HEK293 (cell line): ENCODE data around the gene LPIN3.
A peak's percentile ranks its signal among the peaks of the same experiment; 100 is the strongest.

Source experiments
- CTCF ChIA-PET: fragments of 350-600 bp; formaldehyde crosslinking; extraction: SDS; loops from one replicate; lab custom pipeline; 2021; ENCODE audit warnings: antibody characterized with exemption; lab: Yijun Ruan, JAX
- POLR2A ChIA-PET: fragments of 300-600 bp; formaldehyde crosslinking; extraction: SDS; loops from one replicate; lab custom pipeline; 2020; ENCODE audit warnings: antibody characterized with exemption, inconsistent platforms; lab: Yijun Ruan, JAX
- H3K27ac ChIP-seq: fragments of 200-500 bp; sonication (Bioruptor generic); 2 replicates; pipeline ENCODE4 v1.5.1; 2014; ENCODE audit warnings: low read depth, low read length, control low read depth, inconsistent platforms; ENCODE audit errors: extremely low read depth
- H3K36me3 ChIP-seq, 2 experiments: fragments of 200-500 bp in 1 of 2; sonication (Bioruptor generic) in 1 of 2; 1 replicate in 1 of 2; 2 replicates in 1 of 2; pipeline ENCODE4 v1.5.1; 2014 to 2017; ENCODE audit warnings: inconsistent platforms in 2 of 2, low read length in 2 of 2; ENCODE audit not compliant: control insufficient read depth in 2 of 2, insufficient read depth in 1 of 2
- H3K4me1 ChIP-seq: fragments of 200-500 bp; sonication (Bioruptor generic); 2 replicates; pipeline ENCODE4 v1.5.1; 2014; ENCODE audit warnings: mild to moderate bottlenecking, low read length, inconsistent platforms; ENCODE audit not compliant: control insufficient read depth, insufficient read depth
- H3K4me3 ChIP-seq: 2 replicates; pipeline ENCODE4 v1.5.1; 2011; ENCODE audit warnings: low read depth, mild to moderate bottlenecking, control low read depth, low read length, moderate library complexity
- H3K9me3 ChIP-seq: fragments of 200-500 bp; sonication (Bioruptor generic); 2 replicates; pipeline ENCODE4 v1.5.1; 2014; ENCODE audit warnings: low read depth, low read length, inconsistent platforms; ENCODE audit not compliant: control insufficient read depth, insufficient read depth
- GLI2 ChIP-seq: fragments of 450-650 bp; formaldehyde crosslinking; IDR thresholded peaks from 2 replicates; pipeline ENCODE4; 2017; ENCODE audit warnings: missing biosample characterization, missing genetic modification characterization, low read depth, borderline replicate concordance
- GLI4 ChIP-seq: fragments of 450-650 bp; formaldehyde crosslinking; IDR thresholded peaks from 2 replicates; pipeline ENCODE4 v1.5.1; 2016; ENCODE audit warnings: missing biosample characterization, missing genetic modification characterization
- GLIS1 ChIP-seq: fragments of 450-650 bp; formaldehyde crosslinking; IDR thresholded peaks from 2 replicates; pipeline ENCODE4 v1.5.1; 2016; ENCODE audit warnings: missing biosample characterization, missing genetic modification characterization
- HOXD13 ChIP-seq: sonication (generic); formaldehyde crosslinking; IDR thresholded peaks from 2 replicates; pipeline ENCODE4 v1.8.0; 2022; ENCODE audit warnings: missing genetic modification reagents, borderline replicate concordance
- SALL2 ChIP-seq: fragments of 450-650 bp; formaldehyde crosslinking; IDR thresholded peaks from 2 replicates; pipeline ENCODE4 v1.5.0; 2017; ENCODE audit warnings: missing biosample characterization, mild to moderate bottlenecking, missing genetic modification characterization, borderline replicate concordance
- ZBTB48 ChIP-seq: fragments of 450-650 bp; formaldehyde crosslinking; IDR thresholded peaks from 2 replicates; pipeline ENCODE4 v1.5.1; 2016; ENCODE audit warnings: missing biosample characterization, missing genetic modification characterization
- ZBTB7A ChIP-seq: fragments of 450-650 bp; formaldehyde crosslinking; IDR thresholded peaks from 2 replicates; pipeline ENCODE4 v1.5.1; 2016; ENCODE audit warnings: low read depth, missing biosample characterization, missing genetic modification characterization
- ZNF10 ChIP-seq: fragments of 450-650 bp; formaldehyde crosslinking; IDR thresholded peaks from 2 replicates; pipeline ENCODE4 v1.5.1; 2017; ENCODE audit warnings: missing biosample characterization, missing genetic modification characterization
- ZNF174 ChIP-seq: fragments of 450-650 bp; formaldehyde crosslinking; IDR thresholded peaks from 2 replicates; pipeline ENCODE4 v1.5.0; 2017; ENCODE audit warnings: missing biosample characterization, mild to moderate bottlenecking, missing genetic modification characterization
- ZNF202 ChIP-seq: fragments of 450-650 bp; formaldehyde crosslinking; IDR thresholded peaks from 2 replicates; pipeline ENCODE4 v1.5.1; 2016; ENCODE audit warnings: missing biosample characterization, missing genetic modification characterization, borderline replicate concordance
- ZNF239 ChIP-seq: fragments of 450-650 bp; formaldehyde crosslinking; IDR thresholded peaks from 2 replicates; pipeline ENCODE4 v1.5.1; 2016; ENCODE audit warnings: missing biosample characterization, missing genetic modification characterization
- ZNF341 ChIP-seq: fragments of 450-650 bp; formaldehyde crosslinking; IDR thresholded peaks from 2 replicates; pipeline ENCODE4; 2016; ENCODE audit warnings: low read depth, missing biosample characterization, missing genetic modification characterization
- ZNF416 ChIP-seq: fragments of 450-650 bp; formaldehyde crosslinking; IDR thresholded peaks from 2 replicates; pipeline ENCODE4 v1.5.1; 2016; ENCODE audit warnings: missing biosample characterization, missing genetic modification characterization
- ZNF521 ChIP-seq: fragments of 450-650 bp; formaldehyde crosslinking; IDR thresholded peaks from 2 replicates; pipeline ENCODE4 v1.5.1; 2017; ENCODE audit warnings: missing biosample characterization, mild to moderate bottlenecking, missing genetic modification characterization
- ZNF571 ChIP-seq: fragments of 450-650 bp; formaldehyde crosslinking; IDR thresholded peaks from 2 replicates; pipeline ENCODE4 v1.5.0; 2017; ENCODE audit warnings: missing biosample characterization, missing genetic modification characterization
- ZNF600 ChIP-seq: fragments of 450-650 bp; formaldehyde crosslinking; IDR thresholded peaks from 2 replicates; pipeline ENCODE4 v1.5.1; 2016; ENCODE audit warnings: missing biosample characterization, missing genetic modification characterization
- ZNF658 ChIP-seq: fragments of 450-650 bp; formaldehyde crosslinking; IDR thresholded peaks from 2 replicates; pipeline ENCODE4; 2016; ENCODE audit warnings: missing biosample characterization, missing genetic modification characterization
- ZNF704 ChIP-seq: fragments of 450-650 bp; formaldehyde crosslinking; IDR thresholded peaks from 2 replicates; pipeline ENCODE4 v1.5.1; 2016; ENCODE audit warnings: missing biosample characterization, missing genetic modification characterization
- ZSCAN16 ChIP-seq: fragments of 450-650 bp; formaldehyde crosslinking; IDR thresholded peaks from 2 replicates; pipeline ENCODE4 v1.5.1; 2016; ENCODE audit warnings: missing biosample characterization, missing genetic modification characterization
- ZSCAN23 ChIP-seq: fragments of 450-650 bp; formaldehyde crosslinking; IDR thresholded peaks from 2 replicates; pipeline ENCODE4 v1.5.1; 2016; ENCODE audit warnings: missing biosample characterization, missing genetic modification characterization
- TF ChIP-seq, protein P1 (sequence below): fragments of 450-650 bp; formaldehyde crosslinking; conservative IDR thresholded peaks from 2 replicates; pipeline ENCODE4 v1.5.1; 2016; ENCODE audit warnings: low read depth, missing biosample characterization, missing genetic modification characterization
- TF ChIP-seq, protein P2 (sequence below): fragments of 450-650 bp; formaldehyde crosslinking; IDR thresholded peaks from 2 replicates; pipeline ENCODE4 v1.5.1; 2016; ENCODE audit warnings: missing biosample characterization, missing genetic modification characterization
- TF ChIP-seq, protein P3 (sequence below): fragments of 450-650 bp; formaldehyde crosslinking; IDR thresholded peaks from 2 replicates; pipeline ENCODE4 v1.5.1; 2016; ENCODE audit warnings: missing biosample characterization, missing genetic modification characterization

LPIN3 gene

DNA sequence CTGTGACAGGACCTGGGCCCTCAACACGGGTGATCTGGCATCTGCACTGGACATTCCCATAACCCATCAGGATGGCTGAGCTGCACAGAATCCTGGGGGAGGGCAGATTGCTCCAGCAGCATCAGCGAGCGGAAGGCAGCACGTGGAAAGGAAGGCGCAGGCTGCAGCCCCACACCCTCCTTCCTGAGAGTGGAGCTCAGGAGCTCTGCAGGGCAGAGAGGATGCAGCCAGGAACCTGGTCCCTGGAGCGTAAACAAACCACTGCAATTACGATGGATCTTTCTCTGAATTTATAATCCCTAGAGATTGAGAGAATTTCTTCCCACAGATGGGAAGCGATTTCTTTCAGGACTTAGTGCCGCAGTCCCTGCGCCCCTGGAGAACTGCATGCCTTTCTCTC, 65.7 kb downstream of the LPIN3 start:
- TF ChIP-seq ZSCAN16 (tag by site-specific recombination) (no peak), ZNF600 (tag by site-specific recombination) (no peak), ZNF521 (tag by site-specific recombination) (no peak), ZNF658 (no peak), ZSCAN23 (tag by site-specific recombination) (no peak), GLIS1 (tag by site-specific recombination) (no peak), ZBTB7A (tag by site-specific recombination) (no peak), ZNF174 (tag by site-specific recombination) (no peak), ZNF10 (no peak), ZNF704 (tag by site-specific recombination) (no peak), GLI4 (tag by site-specific recombination) (no peak), ZNF239 (tag by site-specific recombination) (no peak), SALL2 (no peak), HOXD13 (CRISPR knock-in tag) (no peak)
- TF ChIP-seq, protein P1, sequence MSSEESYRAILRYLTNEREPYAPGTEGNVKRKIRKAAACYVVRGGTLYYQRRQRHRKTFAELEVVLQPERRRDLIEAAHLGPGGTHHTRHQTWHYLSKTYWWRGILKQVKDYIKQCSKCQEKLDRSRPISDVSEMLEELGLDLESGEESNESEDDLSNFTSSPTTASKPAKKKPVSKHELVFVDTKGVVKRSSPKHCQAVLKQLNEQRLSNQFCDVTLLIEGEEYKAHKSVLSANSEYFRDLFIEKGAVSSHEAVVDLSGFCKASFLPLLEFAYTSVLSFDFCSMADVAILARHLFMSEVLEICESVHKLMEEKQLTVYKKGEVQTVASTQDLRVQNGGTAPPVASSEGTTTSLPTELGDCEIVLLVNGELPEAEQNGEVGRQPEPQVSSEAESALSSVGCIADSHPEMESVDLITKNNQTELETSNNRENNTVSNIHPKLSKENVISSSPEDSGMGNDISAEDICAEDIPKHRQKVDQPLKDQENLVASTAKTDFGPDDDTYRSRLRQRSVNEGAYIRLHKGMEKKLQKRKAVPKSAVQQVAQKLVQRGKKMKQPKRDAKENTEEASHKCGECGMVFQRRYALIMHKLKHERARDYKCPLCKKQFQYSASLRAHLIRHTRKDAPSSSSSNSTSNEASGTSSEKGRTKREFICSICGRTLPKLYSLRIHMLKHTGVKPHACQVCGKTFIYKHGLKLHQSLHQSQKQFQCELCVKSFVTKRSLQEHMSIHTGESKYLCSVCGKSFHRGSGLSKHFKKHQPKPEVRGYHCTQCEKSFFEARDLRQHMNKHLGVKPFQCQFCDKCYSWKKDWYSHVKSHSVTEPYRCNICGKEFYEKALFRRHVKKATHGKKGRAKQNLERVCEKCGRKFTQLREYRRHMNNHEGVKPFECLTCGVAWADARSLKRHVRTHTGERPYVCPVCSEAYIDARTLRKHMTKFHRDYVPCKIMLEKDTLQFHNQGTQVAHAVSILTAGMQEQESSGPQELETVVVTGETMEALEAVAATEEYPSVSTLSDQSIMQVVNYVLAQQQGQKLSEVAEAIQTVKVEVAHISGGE (tag by site-specific recombination): no peak
- CTCF ChIA-PET: no interaction called here
- no peak overlapping the region for H3K27ac ChIP-seq
- no peaks in the 10 kb centered on the region for H3K4me1 ChIP-seq
- no peak overlapping the region for H3K4me3 ChIP-seq
- H3K36me3 ChIP-seq: peaks cover 0 to 81% of the 10 kb centered on the region in 2 experiments; a peak in 2 of 3 replicates
- no peaks in the 10 kb centered on the region for H3K9me3 ChIP-seq
- POLR2A ChIA-PET: no interaction called here

DNA sequence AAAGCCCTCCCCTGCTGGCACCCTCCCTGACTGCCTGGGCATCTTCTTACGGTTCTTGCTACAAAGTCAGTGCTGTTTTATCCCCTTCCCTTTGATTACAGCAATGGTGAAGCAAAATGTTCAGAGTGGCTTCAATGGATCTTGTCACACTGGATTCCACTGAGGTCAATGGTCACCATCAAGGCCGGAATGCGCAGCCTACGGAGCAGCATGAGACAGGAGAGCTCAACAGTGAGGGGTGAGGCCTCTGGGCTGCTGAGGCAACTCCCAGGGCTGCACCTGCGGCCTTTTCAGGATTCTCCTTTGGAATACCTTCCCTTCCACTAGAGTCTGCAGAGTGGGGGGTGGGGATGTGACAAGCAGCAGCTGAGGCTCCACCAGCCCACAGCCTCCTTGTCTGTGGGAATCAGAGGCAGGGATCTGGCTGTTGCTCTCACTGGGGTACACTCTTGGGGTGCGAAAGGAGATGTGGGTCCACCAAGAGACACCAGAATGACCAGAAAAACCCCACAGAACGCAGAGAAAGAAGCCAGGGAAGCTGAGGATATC, 66.3 kb downstream of the LPIN3 start:
- Histone ChIP-seq H3K4me1 (no peaks in the 10 kb centered on the region), H3K4me3 (no peak overlapping the region), H3K9me3 (no peaks in the 10 kb centered on the region), H3K27ac (no peak overlapping the region), H3K36me3 (peaks cover 0 to 87% of the 10 kb centered on the region in 2 experiments; a peak in 2 of 3 replicates)
- CTCF ChIA-PET: no interaction called here
- 0 out of 2 replicates have a peak, but pooled peaks have one; percentile 19 for TF ChIP-seq ZNF341 (tag by site-specific recombination)
- TF ChIP-seq, protein P2, sequence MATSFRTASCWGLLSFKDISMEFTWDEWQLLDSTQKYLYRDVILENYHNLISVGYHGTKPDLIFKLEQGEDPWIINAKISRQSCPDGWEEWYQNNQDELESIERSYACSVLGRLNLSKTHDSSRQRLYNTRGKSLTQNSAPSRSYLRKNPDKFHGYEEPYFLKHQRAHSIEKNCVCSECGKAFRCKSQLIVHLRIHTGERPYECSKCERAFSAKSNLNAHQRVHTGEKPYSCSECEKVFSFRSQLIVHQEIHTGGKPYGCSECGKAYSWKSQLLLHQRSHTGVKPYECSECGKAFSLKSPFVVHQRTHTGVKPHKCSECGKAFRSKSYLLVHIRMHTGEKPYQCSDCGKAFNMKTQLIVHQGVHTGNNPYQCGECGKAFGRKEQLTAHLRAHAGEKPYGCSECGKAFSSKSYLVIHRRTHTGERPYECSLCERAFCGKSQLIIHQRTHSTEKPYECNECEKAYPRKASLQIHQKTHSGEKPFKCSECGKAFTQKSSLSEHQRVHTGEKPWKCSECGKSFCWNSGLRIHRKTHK (tag by site-specific recombination): no peak
- POLR2A ChIA-PET: no interaction called here

GRCh38 chr20:41407607-41408006, 67.0 kb downstream of the LPIN3 start:
- TF ChIP-seq ZNF571 (no peak), GLI2 (tag by site-specific recombination) (no peak), ZNF416 (tag by site-specific recombination) (no peak), ZBTB48 (tag by site-specific recombination) (no peak), ZNF202 (tag by site-specific recombination) (no peak)
- TF ChIP-seq, protein P3, sequence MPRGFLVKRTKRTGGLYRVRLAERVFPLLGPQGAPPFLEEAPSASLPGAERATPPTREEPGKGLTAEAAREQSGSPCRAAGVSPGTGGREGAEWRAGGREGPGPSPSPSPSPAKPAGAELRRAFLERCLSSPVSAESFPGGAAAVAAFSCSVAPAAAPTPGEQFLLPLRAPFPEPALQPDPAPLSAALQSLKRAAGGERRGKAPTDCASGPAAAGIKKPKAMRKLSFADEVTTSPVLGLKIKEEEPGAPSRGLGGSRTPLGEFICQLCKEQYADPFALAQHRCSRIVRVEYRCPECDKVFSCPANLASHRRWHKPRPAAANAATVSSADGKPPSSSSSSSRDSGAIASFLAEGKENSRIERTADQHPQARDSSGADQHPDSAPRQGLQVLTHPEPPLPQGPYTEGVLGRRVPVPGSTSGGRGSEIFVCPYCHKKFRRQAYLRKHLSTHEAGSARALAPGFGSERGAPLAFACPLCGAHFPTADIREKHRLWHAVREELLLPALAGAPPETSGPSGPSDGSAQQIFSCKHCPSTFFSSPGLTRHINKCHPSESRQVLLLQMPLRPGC (tag by site-specific recombination): no peak
- TF ChIP-seq, all 188 proteins: peak for 0
- peaks cover 0 to 94% of the 10 kb centered on the region in 2 experiments; a peak in 2 of 3 replicates for H3K36me3 ChIP-seq
- no peak overlapping the region for H3K4me3 ChIP-seq
- no peaks in the 10 kb centered on the region for H3K9me3 ChIP-seq
- ChIA-PET CTCF (no interaction called here), POLR2A (no interaction called here)
- no peaks in the 10 kb centered on the region for H3K4me1 ChIP-seq
- H3K27ac ChIP-seq: no peak overlapping the region
